Endothelial cell of umbilical vein (primary cell): ENCODE data around the gene KCTD2. TPM values are rescaled to one million over a fixed set of nuclear protein-coding genes. Genes with fewer than 3 reads are reported as not detected.

ENCODE experiments used
- BruUV-seq: library from RNA; stranded (reverse); fragments of 400-500 nt; replicated peaks from 2 replicates; lab custom pipeline; 2021; lab: Mats Ljungman, UMichigan
- CTCF ChIA-PET: fragments of 300-600, 350-600 bp; sonication (Branson Sonifier 250); formaldehyde crosslinking; loops from one replicate; lab custom pipeline; 2021; ENCODE audit warnings: antibody characterized with exemption, inconsistent platforms; lab: Charles Lee
- POLR2A ChIA-PET: fragments of 300-600, 350-600 bp; sonication (Branson Sonifier 250); formaldehyde crosslinking; loops from one replicate; lab custom pipeline; 2021; ENCODE audit warnings: antibody characterized with exemption, inconsistent platforms; lab: Charles Lee
- DNase-seq: peaks from one replicate; pipeline ENCODE4 v3.0.0-alpha.2; 2011; ENCODE audit warnings: low read depth, low spot score
- FAIRE-seq: peaks from 2 replicates; lab custom pipeline; 2011; peaks lifted over from hg19 to GRCh38; lab: Jason Lieb, UNC
- H2AFZ ChIP-seq: 2 replicates; pipeline ENCODE4 v1.6.0; 2012; ENCODE audit warnings: low read depth, low read length, control low read depth, inconsistent platforms
- H3K27ac ChIP-seq: 2 replicates; pipeline ENCODE4 v1.5.1; 2011; ENCODE audit warnings: low read depth, mild to moderate bottlenecking, control low read depth, low read length, moderate library complexity; ENCODE audit not compliant: insufficient read depth
- H3K27me3 ChIP-seq, 2 experiments: 2 replicates each; pipeline versions ENCODE4 v1.6.0 to v1.6.1; 2011; ENCODE audit warnings: low read length in 2 of 2, mixed read lengths in 1 of 2; ENCODE audit not compliant: control insufficient read depth in 2 of 2, insufficient read depth in 2 of 2
- H3K36me3 ChIP-seq, 2 experiments: 2 replicates in 1 of 2; 3 replicates in 1 of 2; pipeline ENCODE4 v1.5.1; 2011; ENCODE audit warnings: low read length in 2 of 2, mild to moderate bottlenecking in 1 of 2, moderate library complexity in 1 of 2; ENCODE audit not compliant: control insufficient read depth in 2 of 2, insufficient read depth in 2 of 2; ENCODE audit errors: extremely low read depth in 1 of 2
- H3K4me1 ChIP-seq: 3 replicates; pipeline ENCODE4 v1.5.1; 2011; ENCODE audit warnings: mild to moderate bottlenecking, low read length; ENCODE audit not compliant: control insufficient read depth, insufficient read depth; ENCODE audit errors: extremely low read depth
- H3K4me2 ChIP-seq: 2 replicates; pipeline ENCODE4 v1.6.1; 2011; ENCODE audit warnings: low read length, control low read depth, mixed read lengths; ENCODE audit not compliant: insufficient read depth
- H3K4me3 ChIP-seq, 3 experiments: fragments of 200-600 bp in 1 of 3; sonication (generic), shearing (Covaris generic) in 1 of 3; replicated peaks in 1 of 3; 2 replicates each; pipeline ENCODE4 v1.5.1; 2011 to 2016; ENCODE audit warnings: control low read depth in 3 of 3, low read length in 3 of 3, mild to moderate bottlenecking in 2 of 3, inconsistent platforms in 1 of 3, low read depth in 1 of 3, moderate library complexity in 1 of 3; ENCODE audit not compliant: insufficient read depth in 1 of 3
- H3K79me2 ChIP-seq: 2 replicates; pipeline ENCODE4 v1.6.0; 2012; ENCODE audit warnings: low read length, inconsistent platforms; ENCODE audit not compliant: control insufficient read depth, insufficient read depth
- H3K9ac ChIP-seq: replicated peaks from 2 replicates; pipeline ENCODE3; 2011; ENCODE audit warnings: low read length, control low read depth; ENCODE audit not compliant: insufficient read depth; ENCODE audit errors: extremely low read depth
- H3K9me1 ChIP-seq: replicated peaks from 3 replicates; pipeline ENCODE4 v1.6.0; 2011; ENCODE audit warnings: mild to moderate bottlenecking, low read length; ENCODE audit not compliant: control insufficient read depth, insufficient read depth; ENCODE audit errors: extremely low read depth
- H3K9me3 ChIP-seq: replicated peaks from 2 replicates; pipeline ENCODE4 v1.5.1; 2012; ENCODE audit warnings: low read length, inconsistent platforms; ENCODE audit not compliant: control insufficient read depth, insufficient read depth
- H4K20me1 ChIP-seq: replicated peaks from 2 replicates; pipeline ENCODE3; 2011; ENCODE audit warnings: mild to moderate bottlenecking, low read length; ENCODE audit not compliant: control insufficient read depth, insufficient read depth; ENCODE audit errors: extremely low read depth
- EZH2 ChIP-seq: IDR thresholded peaks from 2 replicates; pipeline ENCODE4 v1.6.1; 2012; ENCODE audit warnings: borderline replicate concordance, low read depth, mild to moderate bottlenecking, moderate library complexity, low read length, inconsistent platforms; ENCODE audit not compliant: severe bottlenecking
- FOS ChIP-seq: IDR thresholded peaks from 2 replicates; pipeline ENCODE4 v1.6.1; 2011; ENCODE audit warnings: mild to moderate bottlenecking, low read length, moderate library complexity, borderline replicate concordance; ENCODE audit not compliant: insufficient read depth
- GATA2 ChIP-seq: IDR thresholded peaks from 2 replicates; pipeline ENCODE4 v1.7.0; 2011; ENCODE audit warnings: low read depth, mild to moderate bottlenecking, moderate library complexity, mixed read lengths, low read length; ENCODE audit not compliant: insufficient read length, insufficient read depth
- JUN ChIP-seq: IDR thresholded peaks from 2 replicates; pipeline ENCODE4 v1.6.1; 2011; ENCODE audit warnings: borderline replicate concordance, low read depth; ENCODE audit not compliant: insufficient read length, insufficient read depth
- MAX ChIP-seq: IDR thresholded peaks from 2 replicates; pipeline ENCODE4 v1.6.1; 2011; ENCODE audit not compliant: insufficient read depth, insufficient read length
- MYC ChIP-seq: IDR thresholded peaks from one replicate; pipeline ENCODE4 v1.6.1; 2011; ENCODE audit warnings: mild to moderate bottlenecking, low read depth, low read length
- POLR2A ChIP-seq: IDR thresholded peaks from 2 replicates; pipeline ENCODE4 v1.6.1; 2012; ENCODE audit warnings: low read depth, mild to moderate bottlenecking, control low read depth, low read length
- POLR2AphosphoS5 ChIP-seq: IDR thresholded peaks from 2 replicates; pipeline ENCODE4 v1.6.1; 2012; ENCODE audit warnings: low read depth, mild to moderate bottlenecking, control low read depth, low read length, moderate library complexity; ENCODE audit not compliant: insufficient read depth
- dilution Hi-C: fragments of 300-500 bp; cut with MboI; formaldehyde crosslinking; loops from one replicate; pipeline ENCODE4 v1.15.0; 2019; ENCODE audit warnings: low sequenced_read_pairs; ENCODE audit not compliant: extremely low pct_ligation_motif_present
- intact Hi-C: fragments of 100-400 bp; cut with micrococcal nuclease; formaldehyde crosslinking; loops from one replicate; pipeline ENCODE4 v1.10.0; 2022
- polyA plus RNA-seq, 4 experiments: library from polyadenylated mRNA; depleted of rRNA in 3 of 4; stranded (reverse) in 3 of 4; unstranded in 1 of 4; fragments of >200 nt; gene quantifications; 2 replicates each; pipeline versions ENCODE4 v1.2.1 to v1.2.3, GENCODE V29; 2011 to 2012; ENCODE audit warnings: missing spikeins in 1 of 4
- total RNA-seq: library from RNA; stranded (reverse); gene quantifications from 2 replicates; pipeline ENCODE4 v1.2.3, GENCODE V29; 2021
- TF ChIP-seq, protein P1 (sequence below), 2 donors: IDR thresholded peaks; 1 replicate in 1 of 2; 2 replicates in 1 of 2; pipeline ENCODE4 v1.5.1; 2011; ENCODE audit warnings: low read length in 2 of 2, mild to moderate bottlenecking in 2 of 2, moderate library complexity in 2 of 2, control low read depth in 1 of 2, inconsistent platforms in 1 of 2, low read depth in 1 of 2; ENCODE audit not compliant: insufficient read depth in 1 of 2; ENCODE audit errors: extremely low read depth in 1 of 2

Gene KCTD2
- total and polyA plus RNA-seq, 2 donors (not counting 3 experiments of a cell fraction or from before 2014, with no cell fraction given): 23.2 to 24.8 TPM

DNA sequence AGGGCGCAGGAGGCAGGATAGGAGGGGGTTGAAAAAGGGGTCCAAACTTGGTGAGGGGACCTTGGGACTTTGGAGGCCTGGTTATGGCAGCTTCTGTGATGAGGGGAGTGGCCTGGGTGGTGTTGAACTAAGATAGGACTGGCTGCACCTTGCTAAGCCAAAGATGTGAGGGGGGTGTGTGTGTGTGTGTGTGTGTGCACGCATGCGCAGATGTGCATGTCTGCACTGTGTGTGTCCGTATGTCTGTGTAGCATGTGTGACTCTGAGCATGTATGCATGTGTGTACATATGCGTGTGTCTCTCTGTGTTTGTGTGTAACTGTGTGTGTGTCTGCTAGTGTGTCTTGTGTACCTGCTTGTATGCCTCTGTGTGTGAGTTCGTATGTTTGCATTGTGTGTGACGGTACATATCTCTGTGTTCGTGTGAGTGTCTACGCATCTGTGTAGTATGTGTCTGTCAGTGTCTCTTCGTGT lies 44.9 kb downstream of the KCTD2 start:
- H4K20me1 ChIP-seq: no peaks in the 10 kb centered on the region
- H3K36me3 ChIP-seq: no peaks in the 10 kb centered on the region
- BruUV-seq: no TSS peak
- H3K4me2 ChIP-seq: no peak overlapping the region
- ChIA-PET CTCF (interaction anchor here (1.3 to 2.0 kb wide), 4 partner anchors 11 to 60 kb away, joined by 3 to 24 read pairs (median 8); no protein-coding TSS in a partner anchor), POLR2A (interaction anchor here (1.2 kb wide), 1 partner anchor 14 kb away, joined by 3 read pairs; no protein-coding TSS in a partner anchor)
- no peaks in the 10 kb centered on the region for H3K9me3 ChIP-seq
- no peak overlapping the region for H3K27ac ChIP-seq
- intact Hi-C loops (no loop called here), dilution Hi-C loops (no loop called here)
- FAIRE-seq (no peak), DNase-seq (no peak)
- H3K79me2 ChIP-seq: no peaks in the 10 kb centered on the region
- H3K9me1 ChIP-seq: no peaks in the 10 kb centered on the region
- no peak overlapping the region for H3K9ac ChIP-seq
- no peak overlapping the region for H3K4me3 ChIP-seq
- H2AFZ ChIP-seq: no peak overlapping the region
- peaks cover 38% of the 10 kb centered on the region for H3K4me1 ChIP-seq
- no peak for TF ChIP-seq POLR2A
- no peak for TF ChIP-seq POLR2AphosphoS5
- no peak for TF ChIP-seq JUN
- TF ChIP-seq FOS: no peak
- TF ChIP-seq, protein P1, sequence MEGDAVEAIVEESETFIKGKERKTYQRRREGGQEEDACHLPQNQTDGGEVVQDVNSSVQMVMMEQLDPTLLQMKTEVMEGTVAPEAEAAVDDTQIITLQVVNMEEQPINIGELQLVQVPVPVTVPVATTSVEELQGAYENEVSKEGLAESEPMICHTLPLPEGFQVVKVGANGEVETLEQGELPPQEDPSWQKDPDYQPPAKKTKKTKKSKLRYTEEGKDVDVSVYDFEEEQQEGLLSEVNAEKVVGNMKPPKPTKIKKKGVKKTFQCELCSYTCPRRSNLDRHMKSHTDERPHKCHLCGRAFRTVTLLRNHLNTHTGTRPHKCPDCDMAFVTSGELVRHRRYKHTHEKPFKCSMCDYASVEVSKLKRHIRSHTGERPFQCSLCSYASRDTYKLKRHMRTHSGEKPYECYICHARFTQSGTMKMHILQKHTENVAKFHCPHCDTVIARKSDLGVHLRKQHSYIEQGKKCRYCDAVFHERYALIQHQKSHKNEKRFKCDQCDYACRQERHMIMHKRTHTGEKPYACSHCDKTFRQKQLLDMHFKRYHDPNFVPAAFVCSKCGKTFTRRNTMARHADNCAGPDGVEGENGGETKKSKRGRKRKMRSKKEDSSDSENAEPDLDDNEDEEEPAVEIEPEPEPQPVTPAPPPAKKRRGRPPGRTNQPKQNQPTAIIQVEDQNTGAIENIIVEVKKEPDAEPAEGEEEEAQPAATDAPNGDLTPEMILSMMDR (IDR thresholded peaks at IDR 0.05; ENCODE audit: extremely low read depth in 1 of 2, insufficient read depth in 1 of 2, low read depth in 1 of 2, low read length in 2 of 2): no peak
- no peak for TF ChIP-seq GATA2
- TF ChIP-seq MYC: no peak
- TF ChIP-seq MAX: no peak
- no peak for TF ChIP-seq EZH2
- no peaks in the 10 kb centered on the region for H3K27me3 ChIP-seq
